GM19239 (cell line): ENCODE data around the gene CBX2.

Source experiments
- DNase-seq: peaks from one replicate; pipeline ENCODE4 v3.0.0; 2011; ENCODE audit warnings: low spot score; ENCODE audit not compliant: insufficient read length
- FAIRE-seq: peaks from 2 replicates; lab custom pipeline; 2011; peaks lifted over from hg19 to GRCh38; lab: Jason Lieb, UNC

CBX2 gene

GRCh38 chr17:79777894-79778503 is at the start of gene CBX2:
Gene CBX2 (plus strand): TSS chr17:79778148. CDS start chr17:79778236, 88 bp downstream.
- no peak for FAIRE-seq
- DNase-seq, result peak; percentile 98

DNA sequence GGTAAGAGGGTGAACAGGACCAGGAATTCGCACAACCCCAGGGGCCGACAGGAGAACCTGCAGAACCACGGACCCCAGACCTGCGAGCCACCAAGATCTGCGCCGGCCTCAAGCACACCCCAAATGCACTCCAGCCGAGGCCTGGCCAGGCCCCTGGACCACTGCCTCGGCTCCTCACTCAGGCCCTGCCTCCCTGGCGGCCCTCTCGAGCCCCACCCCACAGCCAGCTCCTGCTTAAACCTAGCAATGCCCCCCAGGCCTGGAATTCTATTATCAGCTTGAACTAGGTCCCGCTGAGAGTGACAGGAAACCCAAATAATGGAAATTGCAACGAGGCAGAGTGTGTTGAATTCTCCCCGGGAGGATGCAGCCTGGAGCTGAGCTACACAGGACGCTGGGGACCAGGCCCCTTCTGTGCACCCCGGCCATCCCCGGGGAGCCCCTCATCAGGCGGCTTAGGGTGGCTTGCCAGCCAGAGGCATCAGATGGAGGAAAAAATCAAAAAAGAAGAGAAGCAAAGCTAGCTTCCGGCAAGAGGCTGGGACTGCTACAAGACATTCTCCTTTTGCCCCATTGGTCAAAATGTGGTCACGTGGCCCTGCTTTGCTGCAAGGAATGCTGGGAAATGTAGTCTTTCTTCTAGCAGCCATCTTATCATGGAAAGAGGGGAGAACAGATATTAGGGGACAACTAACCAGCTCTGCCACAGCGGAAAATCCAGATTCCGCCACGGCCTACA is 49.6 kb upstream of the CBX2 start:
- FAIRE-seq, result peak; percentile 96
- peak; percentile 98 for DNase-seq

DNA sequence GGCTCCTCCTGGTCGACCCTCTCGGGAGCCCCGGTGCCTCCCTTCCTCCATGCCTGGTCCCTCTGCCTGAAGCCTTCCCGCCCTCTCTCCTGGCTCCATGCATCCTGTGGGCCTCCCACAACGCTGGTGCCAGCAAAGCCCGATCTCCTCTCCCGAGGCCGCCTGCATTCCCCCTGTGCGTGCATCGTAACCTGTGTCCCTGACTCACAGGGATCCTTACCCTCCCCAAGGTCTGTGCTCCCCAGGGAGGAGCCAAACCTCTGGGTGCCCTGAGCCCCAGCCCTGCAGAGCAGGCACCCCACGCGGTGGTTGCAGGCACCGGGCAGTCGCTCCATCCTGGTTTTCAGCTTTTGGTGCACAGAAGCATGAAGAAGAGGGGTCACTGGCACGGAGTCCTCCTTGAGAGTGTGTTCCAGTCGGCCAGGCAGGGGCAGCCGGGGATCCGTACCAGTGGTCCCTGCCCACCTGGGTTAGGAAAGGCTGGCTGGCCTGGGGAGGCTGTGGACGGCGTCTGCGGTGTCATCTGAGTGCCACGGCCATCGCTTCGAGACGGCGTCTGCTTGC is 49.0 kb upstream of the CBX2 start:
- FAIRE-seq (no peak), DNase-seq (no peak)

GRCh38 chr17:79729761-79730160 is 48.2 kb upstream of the CBX2 start:
- FAIRE-seq, result no peak

GRCh38 chr17:79730437-79730768 is 47.5 kb upstream of the CBX2 start:
- FAIRE-seq, result no peak
- DNase-seq, result no peak

More at GRCh38 chr17:79729761-79730160, 48.2 kb upstream of the CBX2 start:
- DNase-seq, result no peak

GRCh38 chr17:79730769-79731483 is 47.0 kb upstream of the CBX2 start, which contains the start of gene ENPP7:
Gene ENPP7 (plus strand): TSS chr17:79730943. CDS start chr17:79731140, 197 bp downstream.
- DNase-seq (no peak), FAIRE-seq (no peak)

DNA sequence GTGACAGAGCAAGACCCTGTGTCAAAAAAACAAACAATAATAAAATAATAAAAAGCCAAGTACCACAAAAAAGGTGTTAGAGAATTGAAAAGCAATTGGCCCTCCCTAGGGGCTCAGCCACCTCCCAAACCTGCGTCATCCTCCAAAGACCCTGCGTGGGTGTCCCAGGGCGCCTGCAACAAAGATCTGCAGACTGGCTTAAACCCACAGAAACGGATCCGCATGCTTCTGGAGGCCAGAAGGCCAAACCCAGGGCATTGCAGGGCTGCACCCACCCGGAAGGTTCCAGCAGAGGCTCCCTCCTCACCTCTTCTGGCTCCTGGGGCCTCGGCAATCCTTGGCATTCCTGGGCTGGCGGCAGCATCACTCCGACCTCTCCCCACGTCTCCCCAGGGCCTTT is 45.7 kb upstream of the CBX2 start:
- no peak for FAIRE-seq
- DNase-seq, result no peak

DNA sequence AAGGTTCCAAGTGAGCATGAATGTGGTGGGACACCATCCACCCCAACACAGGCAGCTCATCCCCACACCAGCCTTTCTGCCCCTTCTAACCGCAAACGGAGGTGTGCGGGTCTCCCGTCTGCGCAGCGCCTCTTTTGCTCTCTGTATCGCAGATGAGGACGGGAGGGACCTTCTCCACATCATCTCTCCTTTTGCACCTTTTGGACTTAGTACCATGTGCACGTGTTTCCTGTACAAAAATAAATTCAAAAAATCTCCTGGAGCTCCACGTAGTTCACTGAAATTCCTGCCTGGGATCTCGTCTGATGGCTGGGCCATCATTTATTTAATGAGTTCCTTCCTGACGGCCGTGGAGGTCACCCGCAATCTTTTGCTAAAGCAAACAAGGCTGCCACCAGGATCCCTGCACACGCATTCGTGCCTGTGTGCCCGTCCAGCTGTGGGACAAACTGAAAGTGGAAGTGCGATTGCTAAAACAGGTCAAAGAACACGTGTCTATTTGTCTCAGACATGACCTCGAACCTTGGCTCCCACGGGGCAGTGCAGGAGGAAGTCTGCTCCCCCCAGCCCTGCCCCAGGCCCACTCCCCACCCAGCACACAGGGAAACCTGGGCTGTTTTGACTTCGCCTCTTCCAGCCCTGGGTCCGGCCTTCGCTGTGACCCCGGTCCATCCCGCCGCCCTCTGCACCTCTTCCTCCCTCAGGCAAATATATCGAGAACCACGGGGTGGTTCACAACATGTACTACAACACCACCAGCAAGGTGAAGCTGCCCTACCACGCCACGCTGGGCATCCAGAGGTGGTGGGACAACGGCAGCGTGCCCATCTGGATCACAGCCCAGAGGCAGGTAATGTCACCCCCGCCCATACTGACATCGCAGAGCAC is 44.9 kb upstream of the CBX2 start:
- DNase-seq (peak; percentile 52), FAIRE-seq (no peak)

DNA sequence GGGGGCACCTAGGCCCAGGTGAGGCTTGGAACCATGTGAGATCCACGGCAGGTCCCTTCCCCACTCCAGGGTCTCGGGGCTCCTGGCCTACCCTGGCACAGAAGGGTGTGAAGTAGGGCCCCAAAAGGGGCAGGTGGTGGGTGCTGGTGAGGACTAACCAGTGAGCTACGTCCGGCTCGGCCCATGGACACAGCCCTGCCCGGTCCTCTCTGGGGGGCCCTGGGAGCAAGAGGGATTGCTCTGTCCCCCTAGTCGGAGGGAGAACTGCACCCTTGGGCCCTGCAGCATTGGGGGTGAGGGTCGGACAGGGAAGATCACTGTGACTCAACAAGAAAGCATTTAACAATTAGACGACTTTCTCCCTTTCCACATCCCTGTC is 44.3 kb upstream of the CBX2 start:
- FAIRE-seq (no peak), DNase-seq (no peak)

DNA sequence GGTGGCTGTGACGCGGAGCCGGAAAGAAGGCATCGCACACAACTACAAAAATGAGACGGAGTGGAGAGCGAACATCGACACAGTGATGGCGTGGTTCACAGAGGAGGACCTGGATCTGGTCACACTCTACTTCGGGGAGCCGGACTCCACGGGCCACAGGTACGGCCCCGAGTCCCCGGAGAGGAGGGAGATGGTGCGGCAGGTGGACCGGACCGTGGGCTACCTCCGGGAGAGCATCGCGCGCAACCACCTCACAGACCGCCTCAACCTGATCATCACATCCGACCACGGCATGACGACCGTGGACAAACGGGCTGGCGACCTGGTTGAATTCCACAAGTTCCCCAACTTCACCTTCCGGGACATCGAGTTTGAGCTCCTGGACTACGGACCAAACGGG is 42.9 kb upstream of the CBX2 start:
- no peak for FAIRE-seq
- no peak for DNase-seq

DNA sequence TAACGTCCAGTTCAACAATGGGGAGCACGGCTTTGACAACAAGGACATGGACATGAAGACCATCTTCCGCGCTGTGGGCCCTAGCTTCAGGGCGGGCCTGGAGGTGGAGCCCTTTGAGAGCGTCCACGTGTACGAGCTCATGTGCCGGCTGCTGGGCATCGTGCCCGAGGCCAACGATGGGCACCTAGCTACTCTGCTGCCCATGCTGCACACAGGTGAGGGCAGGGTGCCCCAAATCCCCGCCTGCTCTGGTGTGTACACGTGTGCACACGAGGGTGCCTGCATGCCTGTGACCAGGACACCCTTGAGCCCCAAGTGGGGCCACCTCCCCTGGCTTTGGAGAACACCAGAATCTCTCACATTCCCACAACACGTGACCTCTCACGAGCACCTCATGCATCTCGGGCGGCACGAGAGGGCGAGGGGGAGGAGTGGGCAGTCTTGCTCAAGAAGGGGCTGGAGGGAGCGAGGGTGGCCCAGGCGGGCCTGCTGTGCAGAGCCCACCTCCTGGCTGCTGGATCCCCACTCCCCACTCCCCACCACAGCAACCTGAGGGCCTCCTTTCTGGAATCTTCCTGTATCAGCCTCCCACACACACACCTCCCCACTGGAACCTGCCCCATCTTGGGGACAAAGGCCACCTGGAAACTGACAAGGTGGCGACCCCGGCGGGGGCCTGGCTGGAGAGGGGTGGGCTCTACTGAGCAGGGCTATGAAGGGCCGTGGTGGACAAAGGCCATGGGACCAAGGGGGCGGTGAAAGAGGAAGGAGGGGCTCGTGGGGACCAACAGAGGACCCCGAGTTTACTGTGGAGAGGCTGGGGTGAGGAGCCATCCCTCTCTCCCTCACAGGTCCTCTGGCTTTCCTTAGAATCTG is 40.7 kb upstream of the CBX2 start:
- FAIRE-seq (no peak), DNase-seq (no peak)

DNA sequence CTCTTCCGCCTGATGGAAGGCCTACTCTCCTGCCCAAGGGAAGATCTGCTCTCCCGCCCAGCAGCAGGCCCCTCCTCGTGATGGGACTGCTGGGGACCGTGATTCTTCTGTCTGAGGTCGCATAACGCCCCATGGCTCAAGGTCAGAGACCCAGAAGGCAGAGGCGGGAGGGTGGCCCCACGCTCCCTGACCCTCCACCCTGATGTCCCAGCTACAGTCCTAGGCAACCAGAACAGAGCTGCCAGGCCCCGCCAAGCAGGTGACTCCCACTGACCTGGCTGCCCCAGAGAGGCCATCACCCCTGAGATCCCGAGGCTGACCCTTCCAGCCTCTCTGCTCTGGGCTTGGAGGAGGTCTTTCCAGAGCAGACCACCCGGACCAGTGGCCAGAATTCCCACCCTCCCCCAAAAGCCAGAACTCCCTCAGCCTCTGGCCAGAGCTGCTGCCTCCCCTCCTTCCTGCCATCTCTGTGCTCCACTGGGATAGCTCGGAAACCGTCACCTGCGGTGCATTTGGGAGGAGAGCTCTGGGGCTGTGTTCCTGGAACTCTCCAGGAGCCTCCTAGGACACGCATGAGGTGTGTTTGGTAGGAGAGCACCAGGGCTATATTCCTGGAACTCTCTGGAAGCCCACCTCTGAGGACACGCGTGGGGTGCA is 39.9 kb upstream of the CBX2 start:
- FAIRE-seq (no peak), DNase-seq (no peak)

DNA sequence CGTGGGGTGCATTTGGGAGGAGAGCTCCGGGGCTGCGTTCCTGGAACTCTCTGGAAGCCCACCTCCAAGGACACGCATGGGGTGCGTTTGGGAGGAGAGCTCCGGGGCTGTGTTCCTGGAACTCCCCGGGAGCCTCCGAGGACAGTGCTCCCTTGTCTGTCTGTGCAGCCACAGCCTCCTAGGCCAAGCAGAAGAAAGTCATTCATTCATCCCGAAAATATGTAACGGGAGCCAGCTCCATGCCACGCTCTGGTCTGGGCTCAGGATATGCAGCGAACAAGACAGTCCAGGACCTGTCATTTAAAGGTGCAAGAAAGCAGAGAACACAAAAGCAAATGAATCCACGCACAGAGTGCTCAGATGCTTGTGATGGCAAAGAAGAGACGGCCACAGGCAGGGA is 39.3 kb upstream of the CBX2 start:
- no peak for DNase-seq
- FAIRE-seq, result no peak

DNA sequence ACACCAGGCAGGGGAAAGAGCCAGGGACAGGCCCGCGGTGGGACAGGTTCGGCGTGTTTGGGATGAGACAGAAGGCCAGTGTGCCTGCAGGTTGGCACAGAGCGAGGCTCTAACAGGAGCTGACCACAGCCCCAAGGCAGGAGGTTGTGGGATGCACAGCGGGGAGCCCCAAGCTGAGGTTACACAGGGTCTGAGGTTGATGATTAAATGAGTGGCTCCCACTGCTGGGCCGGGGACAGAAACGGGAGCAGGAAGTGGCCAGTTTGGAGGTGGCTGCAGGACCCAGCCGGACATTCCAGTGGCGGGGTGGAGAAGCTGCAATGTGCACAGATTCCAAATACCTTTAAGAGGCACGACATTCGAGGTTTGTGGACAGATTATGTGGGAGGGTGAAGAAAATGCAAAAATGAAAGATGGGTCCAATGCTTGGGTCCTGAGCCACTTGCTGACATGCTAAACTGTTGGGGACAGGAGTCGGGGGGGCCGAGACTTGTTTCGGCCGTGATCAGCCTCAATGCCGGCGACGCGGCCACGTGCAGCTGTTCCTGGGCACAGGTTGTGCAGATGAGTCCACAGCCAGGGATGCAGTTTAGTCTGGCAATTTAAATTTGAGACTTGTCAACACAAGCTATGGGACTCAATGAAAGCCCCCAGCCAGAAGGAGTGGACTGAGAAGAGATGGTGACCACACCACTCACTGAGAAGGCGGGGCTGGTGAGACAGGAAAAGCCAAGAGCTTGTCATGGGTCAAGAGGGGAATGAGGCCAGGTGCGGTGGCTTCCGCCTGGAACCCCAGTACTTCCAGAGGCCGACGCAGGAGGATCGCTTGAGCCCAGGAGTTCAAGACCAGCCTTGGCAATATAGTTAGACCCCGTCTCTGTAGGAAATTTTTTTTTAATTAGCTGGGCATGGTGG is 38.5 kb upstream of the CBX2 start:
- DNase-seq, result no peak
- no peak for FAIRE-seq

DNA sequence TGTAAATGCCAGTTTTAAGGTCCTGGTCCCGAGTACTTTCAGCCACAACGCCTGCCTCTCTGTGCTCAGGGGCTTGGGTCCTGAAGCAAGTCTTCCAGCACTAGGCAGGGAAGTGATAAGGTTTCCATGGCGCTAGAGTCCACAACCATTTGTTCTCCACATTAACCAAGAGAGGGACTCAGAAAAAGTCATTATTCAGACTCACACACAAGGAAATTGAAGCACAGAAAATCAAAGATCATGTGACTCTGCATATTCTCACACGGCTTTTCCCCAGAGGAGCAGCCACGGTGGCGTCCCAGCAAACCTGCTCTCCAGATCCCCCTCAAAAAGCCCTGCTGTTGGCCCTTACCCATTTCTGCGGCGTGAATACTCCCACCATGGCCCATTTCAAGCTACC is 37.5 kb upstream of the CBX2 start:
- DNase-seq (no peak), FAIRE-seq (no peak)

GRCh38 chr17:79741401-79741750 is 36.6 kb upstream of the CBX2 start:
- FAIRE-seq (no peak), DNase-seq (no peak)

- FAIRE-seq, result no peak
- DNase-seq, result peak; percentile 80
These were observed 36.0 kb upstream of the CBX2 start for GRCh38 chr17:79741751-79742588.
